Caco-2 (cell line): ENCODE measurements around the gene MIGA1. TPM values are rescaled to one million over a fixed set of nuclear protein-coding genes. Genes with fewer than 3 reads are reported as not detected.
A peak's percentile ranks its signal among the peaks of the same experiment; 100 is the strongest.
"Not testable (repeated sequence)": the region's sequence is repeated elsewhere in the genome, so short reads cannot be mapped to it uniquely, and the experiment has no call there.

Source experiments
- BruUV-seq: library from RNA; stranded (reverse); fragments of 400-500 nt; replicated peaks from 2 replicates; lab custom pipeline; 2021; lab: Mats Ljungman, UMichigan
- CTCF ChIA-PET: fragments of 300-600 bp; sonication (Branson Sonifier 250); formaldehyde crosslinking; loops from one replicate; lab custom pipeline; 2022; ENCODE audit warnings: antibody characterized with exemption; lab: Charles Lee
- POLR2A ChIA-PET: fragments of 300-600 bp; sonication (Branson Sonifier 250); formaldehyde crosslinking; loops from one replicate; lab custom pipeline; 2022; ENCODE audit warnings: antibody characterized with exemption; lab: Charles Lee
- DNase-seq, 2 experiments: peaks; one replicate each; pipeline versions ENCODE4 v3.0.0 to v3.0.0-alpha.2; 2020 to 2022
- H3K27me3 ChIP-seq: replicated peaks from 2 replicates; pipeline ENCODE4 v1.6.0; 2011; ENCODE audit warnings: low read length; ENCODE audit not compliant: control insufficient read depth, insufficient read depth
- H3K36me3 ChIP-seq: 2 replicates; pipeline ENCODE4 v1.5.1; 2011; ENCODE audit warnings: low read length; ENCODE audit not compliant: control insufficient read depth, insufficient read depth
- H3K4me1 ChIP-seq: fragments of 250-450 bp; sonication (Bioruptor Pico); 2 replicates; pipeline ENCODE4 v1.5.1; 2020; ENCODE audit warnings: mild to moderate bottlenecking
- H3K4me3 ChIP-seq: 2 replicates; pipeline ENCODE4 v1.5.1; 2011; ENCODE audit warnings: low read depth, mild to moderate bottlenecking, control low read depth, low read length
- H3K9me3 ChIP-seq: fragments of 250-450 bp; sonication (Bioruptor Pico); 2 replicates; pipeline ENCODE4 v1.5.1; 2020; ENCODE audit warnings: mild to moderate bottlenecking, moderate library complexity
- H3K27ac Mint-ChIP-seq: one replicate; pipeline ENCODE4 v1.8.0; 2022; ENCODE audit warnings: mixed read lengths; ENCODE audit not compliant: unreplicated experiment
- H3K27me3 Mint-ChIP-seq: one replicate; pipeline ENCODE4 v1.8.0; 2022; ENCODE audit warnings: mixed read lengths; ENCODE audit not compliant: insufficient read depth, unreplicated experiment
- H3K36me3 Mint-ChIP-seq: one replicate; pipeline ENCODE4 v1.8.0; 2022; ENCODE audit warnings: mild to moderate bottlenecking, mixed read lengths; ENCODE audit not compliant: insufficient read depth, unreplicated experiment
- H3K4me1 Mint-ChIP-seq: one replicate; pipeline ENCODE4 v1.8.0; 2022; ENCODE audit warnings: low read depth, mixed read lengths; ENCODE audit not compliant: unreplicated experiment
- H3K4me3 Mint-ChIP-seq: one replicate; pipeline ENCODE4 v1.8.0; 2022; ENCODE audit warnings: mild to moderate bottlenecking, moderate library complexity, mixed read lengths; ENCODE audit not compliant: unreplicated experiment
- H3K9me3 Mint-ChIP-seq: one replicate; pipeline ENCODE4 v1.8.0; 2022; ENCODE audit warnings: mixed read lengths; ENCODE audit not compliant: unreplicated experiment
- CTCF ChIP-seq, 2 experiments: fragments of 200-600 bp in 1 of 2; IDR thresholded peaks; 1 replicate in 1 of 2; 2 replicates in 1 of 2; pipeline versions ENCODE4 v1.5.1 to v1.8.0; 2011 to 2022; ENCODE audit warnings: antibody characterized with exemption in 1 of 2, control low read depth in 1 of 2, inconsistent platforms in 1 of 2, low read depth in 1 of 2, low read length in 1 of 2, mild to moderate bottlenecking in 1 of 2, moderate library complexity in 1 of 2; ENCODE audit not compliant: insufficient read depth in 1 of 2, severe bottlenecking in 1 of 2, unreplicated experiment in 1 of 2
- intact Hi-C: fragments of 100-400 bp; cut with micrococcal nuclease; formaldehyde crosslinking; loops from one replicate; pipeline ENCODE4 v1.10.0; 2022; ENCODE audit not compliant: unreplicated experiment
- total RNA-seq: library from RNA; stranded (reverse); gene quantifications from 2 replicates; pipeline ENCODE4 v1.2.3, GENCODE V29; 2022

The MIGA1 gene
- total RNA-seq, 1 experiment from 2014 or later = 12.0 TPM

- ChIA-PET POLR2A (no interaction called here), CTCF (no interaction called here)
- Histone ChIP-seq H3K4me1 (peaks cover 3% of the 10 kb centered on the region; the same call in 1 of the 2 replicates), H3K4me3 (no peak overlapping the region), H3K36me3 (no peaks in the 10 kb centered on the region), H3K9me3 (no peaks in the 10 kb centered on the region), H3K27me3 (no peaks in the 10 kb centered on the region)
- Mint-ChIP-seq H3K9me3 (no peaks in the 10 kb centered on the region), H3K27ac (no peak overlapping the region), H3K36me3 (no peaks in the 10 kb centered on the region), H3K4me3 (no peak overlapping the region), H3K27me3 (no peaks in the 10 kb centered on the region), H3K4me1 (peaks cover 7% of the 10 kb centered on the region)
- no TSS peak for BruUV-seq
- DNase-seq = peak in 1 of 2 experiments; percentile 19
- TF ChIP-seq CTCF (IDR thresholded peaks at IDR 0.05; ENCODE audit: insufficient read depth in 1 of 2, low read depth in 1 of 2, low read length in 1 of 2, severe bottlenecking in 1 of 2, unreplicated experiment in 1 of 2) = no peak
- intact Hi-C loops = loop anchor here (5.0 to 10.0 kb wide), 2 partner anchors 53 to 160 kb away; no protein-coding TSS in a partner anchor
Measured at GRCh38 chr1:77744576-77744975, 34.9 kb upstream of the MIGA1 start.

- DNase-seq, H3K9me3 ChIP-seq, H3K4me3 Mint-ChIP-seq, H3K4me3 ChIP-seq, H3K36me3 ChIP-seq, BruUV-seq, H3K36me3 Mint-ChIP-seq, H3K4me1 Mint-ChIP-seq, H3K27ac Mint-ChIP-seq, H3K27me3 Mint-ChIP-seq, H3K4me1 ChIP-seq, CTCF ChIA-PET, POLR2A ChIA-PET, H3K27me3 ChIP-seq, H3K9me3 Mint-ChIP-seq: not testable (repeated sequence)
- intact Hi-C loops = loop anchor here (10.0 kb wide), 1 partner anchor 155 kb away; no protein-coding TSS in a partner anchor
Measured at GRCh38 chr1:77749489-77749888, 30.0 kb upstream of the MIGA1 start.

- intact Hi-C loops = no loop called here
- ChIA-PET POLR2A (no interaction called here), CTCF (no interaction called here)
- H3K4me3 Mint-ChIP-seq = no peak overlapping the region
- no peaks in the 10 kb centered on the region for H3K36me3 ChIP-seq
- BruUV-seq = no TSS peak
- no peak overlapping the region for H3K4me3 ChIP-seq
- TF ChIP-seq CTCF (IDR thresholded peaks at IDR 0.05; ENCODE audit: insufficient read depth in 1 of 2, low read depth in 1 of 2, low read length in 1 of 2, severe bottlenecking in 1 of 2, unreplicated experiment in 1 of 2) = no peak
- no peak for DNase-seq
- H3K36me3 Mint-ChIP-seq = no peaks in the 10 kb centered on the region
- H3K27ac Mint-ChIP-seq = no peak overlapping the region
- H3K9me3 ChIP-seq = no peaks in the 10 kb centered on the region
- no peaks in the 10 kb centered on the region for H3K27me3 Mint-ChIP-seq
- no peaks in the 10 kb centered on the region for H3K27me3 ChIP-seq
- H3K9me3 Mint-ChIP-seq = no peaks in the 10 kb centered on the region
- peaks cover 19% of the 10 kb centered on the region for H3K4me1 Mint-ChIP-seq
- H3K4me1 ChIP-seq = no peaks in the 10 kb centered on the region
Measured at GRCh38 chr1:77756052-77756754, 23.2 kb upstream of the MIGA1 start.
